ENCODE results near the gene INPP5B. TPM values are rescaled to one million over a fixed set of nuclear protein-coding genes. Genes with fewer than 3 reads are reported as not detected.

The INPP5B gene
- total and polyA plus RNA-seq, 2 of the 13 experiments (the other 11 are each of a cell fraction or from before 2014, with no cell fraction given), result 9.0 to 9.8 TPM

- TF ChIP-seq HNF1B (CRISPR knock-in tag; IDR thresholded peaks at IDR 0.05) (peak; percentile 35; the same call in 1 of the 2 replicates), ZNF652 (CRISPR knock-in tag; IDR thresholded peaks at IDR 0.05; ENCODE audit: borderline replicate concordance, low read depth) (peak; percentile 37; the same call in 1 of the 2 replicates), SP2 (CRISPR knock-in tag; IDR thresholded peaks at IDR 0.05) (peak; percentile 3; the same call in 1 of the 2 replicates), SAP130 (CRISPR knock-in tag; IDR thresholded peaks at IDR 0.05; ENCODE audit: low read depth) (peak; percentile 69), ZBTB33 (CRISPR knock-in tag; IDR thresholded peaks at IDR 0.05) (peak; percentile 75; the same call in 1 of the 2 replicates), KDM2A (CRISPR knock-in tag; IDR thresholded peaks at IDR 0.05; ENCODE audit: borderline replicate concordance, low read depth) (no peak), FOXP1 (IDR thresholded peaks at IDR 0.05) (no peak), FOXP1 (CRISPR knock-in tag; IDR thresholded peaks at IDR 0.05) (peak; percentile 41; the same call in 1 of the 2 replicates), ZNF446 (CRISPR knock-in tag; IDR thresholded peaks at IDR 0.05) (no peak), CEBPB (IDR thresholded peaks at IDR 0.05; ENCODE audit: borderline replicate concordance, low read depth, low read length) (peak; percentile 68), NRL (CRISPR knock-in tag; IDR thresholded peaks at IDR 0.05; ENCODE audit: borderline replicate concordance) (0 out of 2 replicates have a peak, but pooled peaks have one; percentile 41), ZNF687 (CRISPR knock-in tag; IDR thresholded peaks at IDR 0.05) (peak; percentile 51), ETV5 (CRISPR knock-in tag; IDR thresholded peaks at IDR 0.05; ENCODE audit: borderline replicate concordance) (peak; percentile 26; the same call in 1 of the 2 replicates)
Observed at GRCh38 chr1:37945743-37946702, 830 bp downstream of the INPP5B start (continued).
